DND-41 (cell line): ENCODE measurements around the gene LST1.

ENCODE experiments used
- CTCF ChIP-seq: IDR thresholded peaks from 2 replicates; pipeline ENCODE4 v1.5.1; 2012; ENCODE audit warnings: borderline replicate concordance, low read length, moderate library complexity, mild to moderate bottlenecking; ENCODE audit not compliant: poor library complexity, severe bottlenecking; ENCODE audit errors: extremely low read depth
- EZH2 ChIP-seq: IDR thresholded peaks from 3 replicates; pipeline ENCODE4 v1.6.1; 2012; ENCODE audit warnings: borderline replicate concordance, low read depth, mild to moderate bottlenecking, moderate library complexity, low read length, inconsistent platforms; ENCODE audit not compliant: severe bottlenecking

- no peak for TF ChIP-seq CTCF
- TF ChIP-seq EZH2 = no peak
Measured at GRCh38 chr6:31627690-31628287, 41.7 kb downstream of the LST1 start.
